Activated CD8-positive, alpha-beta T cell treated with anti-CD3 and anti-CD28 coated beads for 36 hours (primary cell): ENCODE measurements around the gene CTH. TPM values are rescaled to one million over a fixed set of nuclear protein-coding genes. Genes with fewer than 3 reads are reported as not detected.
"Not testable (repeated sequence)": the region's sequence is repeated elsewhere in the genome, so short reads cannot be mapped to it uniquely, and the experiment has no call there.

Experiments
- ATAC-seq: fragments of 200-7000 bp; cut with Tn5 transposase; one replicate; pipeline ENCODE4 v1.10.0; 2021; ENCODE audit warnings: mild to moderate bottlenecking, moderate library complexity
- CTCF ChIA-PET: fragments of 350-600 bp; sonication (Branson Sonifier 250); formaldehyde crosslinking; loops from one replicate; lab custom pipeline; 2021; ENCODE audit warnings: antibody characterized with exemption; lab: Charles Lee
- POLR2A ChIA-PET: fragments of 350-600 bp; sonication (Branson Sonifier 250); formaldehyde crosslinking; loops from one replicate; lab custom pipeline; 2021; ENCODE audit warnings: antibody characterized with exemption; lab: Charles Lee
- DNase-seq: peaks from one replicate; pipeline ENCODE4 v3.0.0-alpha.2; 2020
- H3K27ac Mint-ChIP-seq: one replicate; pipeline ENCODE4 v1.8.0; 2021; ENCODE audit warnings: mild to moderate bottlenecking, mixed read lengths
- H3K27me3 Mint-ChIP-seq: one replicate; pipeline ENCODE4 v1.8.0; 2021; ENCODE audit warnings: mixed read lengths
- H3K36me3 Mint-ChIP-seq: one replicate; pipeline ENCODE4 v1.8.0; 2021; ENCODE audit warnings: low read depth, mixed read lengths
- H3K4me1 Mint-ChIP-seq: one replicate; pipeline ENCODE4 v1.8.0; 2021; ENCODE audit warnings: low read depth, mixed read lengths
- H3K4me3 Mint-ChIP-seq: one replicate; pipeline ENCODE4 v1.8.0; 2021; ENCODE audit warnings: mild to moderate bottlenecking, moderate library complexity, mixed read lengths
- H3K9me3 Mint-ChIP-seq: one replicate; pipeline ENCODE4 v1.8.0; 2021; ENCODE audit warnings: mixed read lengths
- intact Hi-C: fragments of 100-400 bp; cut with micrococcal nuclease; formaldehyde crosslinking; loops from one replicate; pipeline ENCODE4 v1.10.0; 2022
- total RNA-seq, 2 experiments: library from RNA; stranded (reverse); gene quantifications; one replicate each; pipeline ENCODE4 v1.2.3, GENCODE V29; 2021
- TF ChIP-seq, protein P1 (sequence below): fragments of 200-600 bp; IDR thresholded peaks from one replicate; pipeline ENCODE4 v1.8.0; 2022; ENCODE audit warnings: antibody characterized with exemption, mild to moderate bottlenecking

Gene CTH
- total RNA-seq, 2 experiments from 2014 or later = 34.5 to 35.0 TPM

DNA sequence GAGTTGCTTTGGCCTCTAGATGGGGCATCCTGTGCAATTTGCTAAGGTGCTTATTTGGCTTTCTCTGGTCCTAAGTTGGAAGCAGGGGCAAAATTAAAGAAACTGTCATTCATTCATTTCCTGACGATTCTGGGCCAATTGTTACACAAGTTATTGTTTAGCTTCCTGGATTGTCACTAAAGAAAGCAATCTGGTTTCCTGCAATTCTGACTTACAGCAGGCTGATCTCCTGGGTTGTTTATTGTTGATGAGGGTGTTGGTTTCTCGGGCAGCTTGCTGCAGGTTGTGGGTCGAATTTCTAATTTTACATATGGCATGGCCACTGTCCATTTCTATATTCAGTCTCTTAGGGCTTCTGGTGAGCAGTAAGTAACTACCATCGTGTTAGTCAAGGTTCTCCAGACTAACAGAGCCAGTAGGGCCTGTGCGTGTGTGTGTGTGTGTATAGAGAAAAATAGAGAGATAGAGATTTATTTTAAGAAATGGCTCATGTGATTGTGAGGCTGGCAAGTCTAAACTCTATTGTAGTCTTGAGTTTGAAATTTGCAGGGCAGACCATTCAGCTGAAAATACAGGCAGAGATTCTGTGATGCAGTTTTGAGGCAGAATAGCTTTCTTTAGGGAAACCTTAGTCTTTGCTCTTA lies 30.4 kb downstream of the CTH start:
- Mint-ChIP-seq H3K9me3 (no peaks in the 10 kb centered on the region), H3K27ac (no peak overlapping the region), H3K4me1 (peaks cover 9% of the 10 kb centered on the region), H3K4me3 (no peak overlapping the region), H3K27me3 (no peaks in the 10 kb centered on the region), H3K36me3 (peaks cover 35% of the 10 kb centered on the region)
- CTCF ChIA-PET = interaction anchor here (0.7 kb wide), 1 partner anchor 16 kb away, joined by 4 read pairs; no protein-coding TSS in a partner anchor
- ATAC-seq (no peak), DNase-seq (no peak)
- intact Hi-C loops = no loop called here
- TF ChIP-seq, protein P1, sequence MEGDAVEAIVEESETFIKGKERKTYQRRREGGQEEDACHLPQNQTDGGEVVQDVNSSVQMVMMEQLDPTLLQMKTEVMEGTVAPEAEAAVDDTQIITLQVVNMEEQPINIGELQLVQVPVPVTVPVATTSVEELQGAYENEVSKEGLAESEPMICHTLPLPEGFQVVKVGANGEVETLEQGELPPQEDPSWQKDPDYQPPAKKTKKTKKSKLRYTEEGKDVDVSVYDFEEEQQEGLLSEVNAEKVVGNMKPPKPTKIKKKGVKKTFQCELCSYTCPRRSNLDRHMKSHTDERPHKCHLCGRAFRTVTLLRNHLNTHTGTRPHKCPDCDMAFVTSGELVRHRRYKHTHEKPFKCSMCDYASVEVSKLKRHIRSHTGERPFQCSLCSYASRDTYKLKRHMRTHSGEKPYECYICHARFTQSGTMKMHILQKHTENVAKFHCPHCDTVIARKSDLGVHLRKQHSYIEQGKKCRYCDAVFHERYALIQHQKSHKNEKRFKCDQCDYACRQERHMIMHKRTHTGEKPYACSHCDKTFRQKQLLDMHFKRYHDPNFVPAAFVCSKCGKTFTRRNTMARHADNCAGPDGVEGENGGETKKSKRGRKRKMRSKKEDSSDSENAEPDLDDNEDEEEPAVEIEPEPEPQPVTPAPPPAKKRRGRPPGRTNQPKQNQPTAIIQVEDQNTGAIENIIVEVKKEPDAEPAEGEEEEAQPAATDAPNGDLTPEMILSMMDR = no peak
- POLR2A ChIA-PET = interaction anchor here (0.8 kb wide), 1 partner anchor 8 kb away, joined by 4 read pairs; no protein-coding TSS in a partner anchor

DNA sequence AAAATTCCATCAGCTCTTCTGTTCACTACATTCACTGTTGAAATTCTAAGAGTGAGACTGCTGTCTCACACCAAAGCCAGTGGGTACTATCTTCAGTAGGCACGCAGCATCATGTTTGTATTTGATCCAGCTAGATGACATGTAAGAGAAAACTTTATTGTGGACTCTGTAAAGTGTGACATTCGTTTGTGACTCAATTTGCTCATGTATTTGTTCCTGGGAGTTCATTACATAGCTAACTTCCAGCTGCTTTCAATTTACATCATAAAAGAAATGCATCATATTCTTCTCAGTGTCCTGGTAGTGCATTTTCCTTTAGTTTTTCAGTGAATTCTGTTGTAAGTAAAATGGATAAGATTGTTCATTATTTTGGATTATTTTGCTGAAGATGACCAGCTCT lies 31.4 kb downstream of the CTH start:
- TF ChIP-seq, protein P1 = no peak
- Mint-ChIP-seq H3K36me3 (peaks cover 29% of the 10 kb centered on the region), H3K4me3 (no peak overlapping the region), H3K27me3 (no peaks in the 10 kb centered on the region), H3K4me1 (peaks cover 9% of the 10 kb centered on the region), H3K9me3 (no peaks in the 10 kb centered on the region), H3K27ac (no peak overlapping the region)
- ATAC-seq = no peak
- DNase-seq = no peak
- CTCF ChIA-PET = no interaction called here
- intact Hi-C loops = no loop called here
- POLR2A ChIA-PET = interaction anchor here (0.8 kb wide), 1 partner anchor 9 kb away, joined by 4 read pairs; no protein-coding TSS in a partner anchor

DNA sequence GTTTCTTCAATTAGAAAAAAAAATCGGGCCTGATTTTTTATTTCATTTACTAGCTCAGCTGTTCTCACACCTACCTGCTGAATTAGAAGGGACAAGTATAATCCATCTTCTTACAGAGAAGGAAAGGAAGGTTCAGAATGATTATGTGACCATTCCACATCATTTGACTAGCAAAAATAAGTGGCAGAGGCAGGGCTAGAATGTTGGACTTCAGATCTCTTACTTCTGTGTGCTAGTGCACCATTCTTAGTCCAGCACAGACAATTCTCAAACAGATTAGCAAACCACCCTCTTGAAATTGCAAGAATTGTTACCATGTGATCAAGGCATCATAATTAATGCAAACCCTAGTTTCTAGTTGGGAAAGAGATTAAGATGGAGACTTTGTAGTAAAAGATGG lies 32.7 kb downstream of the CTH start:
- Mint-ChIP-seq H3K9me3 (no peaks in the 10 kb centered on the region), H3K4me3 (no peak overlapping the region), H3K27ac (no peak overlapping the region), H3K36me3 (peaks cover 17% of the 10 kb centered on the region), H3K4me1 (peaks cover under 1% of the 10 kb centered on the region), H3K27me3 (no peaks in the 10 kb centered on the region)
- CTCF ChIA-PET = no interaction called here
- ATAC-seq (no peak), DNase-seq (no peak)
- POLR2A ChIA-PET = no interaction called here
- intact Hi-C loops = no loop called here
- TF ChIP-seq, protein P1 = no peak

DNA sequence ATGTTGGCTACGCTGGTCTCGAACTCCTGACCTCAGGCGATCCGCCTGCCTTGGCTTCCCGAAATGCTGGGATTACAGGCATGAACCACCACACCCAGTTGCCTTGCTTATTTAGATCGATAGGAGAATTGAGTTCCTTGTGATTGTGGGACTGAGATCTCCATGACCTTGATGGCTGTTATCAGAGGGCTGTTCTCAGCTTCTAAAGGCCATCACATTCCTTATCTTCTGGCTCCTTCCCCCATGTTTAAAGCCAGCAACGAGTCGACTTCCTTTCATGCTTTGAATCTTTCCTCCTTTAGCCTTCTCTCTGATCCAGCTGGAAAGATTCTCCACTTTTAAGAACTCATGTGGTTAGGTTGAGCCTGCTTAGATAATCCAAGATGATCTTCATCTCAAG lies 38.0 kb downstream of the CTH start:
- DNase-seq (no peak), ATAC-seq (no peak)
- ChIA-PET CTCF (no interaction called here), POLR2A (no interaction called here)
- no peaks in the 10 kb centered on the region for H3K9me3 Mint-ChIP-seq
- TF ChIP-seq, protein P1 = no peak
- peaks cover 7% of the 10 kb centered on the region for H3K4me1 Mint-ChIP-seq
- no peaks in the 10 kb centered on the region for H3K36me3 Mint-ChIP-seq
- intact Hi-C loops = no loop called here
- H3K4me3 Mint-ChIP-seq = no peak overlapping the region
- H3K27ac Mint-ChIP-seq = no peak overlapping the region
- H3K27me3 Mint-ChIP-seq = peaks cover 2% of the 10 kb centered on the region

DNA sequence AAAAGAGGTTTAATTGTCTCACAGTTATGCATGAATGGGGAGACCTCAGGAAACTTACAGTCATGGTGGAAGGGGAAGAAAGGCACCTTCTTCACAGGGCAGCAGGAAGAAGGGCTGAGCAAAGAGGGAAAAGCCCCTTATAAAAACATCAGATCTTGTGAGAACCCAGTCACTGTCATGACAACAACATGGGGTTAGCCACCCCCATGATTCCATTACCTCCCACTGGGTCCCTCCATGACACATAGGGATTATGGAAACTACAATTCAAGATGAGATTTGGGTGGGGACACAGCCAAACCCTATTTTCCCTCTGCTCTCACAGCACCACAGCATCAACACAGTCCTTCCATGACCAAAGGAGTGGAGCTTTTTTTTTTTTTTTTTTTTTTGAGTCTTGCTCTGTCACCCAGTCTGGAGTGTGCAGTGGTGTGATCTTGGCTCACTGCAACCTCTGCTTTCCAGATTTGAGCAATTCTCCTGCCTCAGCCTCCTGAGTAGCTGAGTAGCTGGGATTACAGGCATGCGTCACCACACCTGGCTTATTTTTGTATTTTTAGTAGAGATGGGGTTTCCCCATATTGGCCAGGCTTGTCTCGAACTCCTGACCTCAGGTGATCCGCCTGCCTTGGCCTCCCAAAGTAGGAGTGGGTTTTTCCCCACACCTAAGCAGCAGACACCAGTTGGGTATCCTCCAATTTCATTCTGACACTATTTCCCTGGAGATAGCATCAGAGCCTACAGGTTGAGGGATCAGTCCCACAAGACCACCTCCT lies 41.3 kb downstream of the CTH start:
- intact Hi-C loops, H3K4me3 Mint-ChIP-seq, H3K36me3 Mint-ChIP-seq, CTCF ChIA-PET, H3K27ac Mint-ChIP-seq, H3K4me1 Mint-ChIP-seq, POLR2A ChIA-PET, H3K27me3 Mint-ChIP-seq, H3K9me3 Mint-ChIP-seq: not testable (repeated sequence)
- peak; percentile 30 for DNase-seq
- peak; percentile 30 for ATAC-seq
